Loucy (cell line): ENCODE measurements around the gene ETFA.

ENCODE experiments used
- CTCF ChIP-seq: fragments of 200-600 bp; sonication (generic); conservative IDR thresholded peaks from 2 replicates; pipeline ENCODE4 v1.5.1; 2014; ENCODE audit warnings: mild to moderate bottlenecking, antibody characterized with exemption, low read length
- EZH2phosphoT487 ChIP-seq: fragments of 200-600 bp; IDR thresholded peaks from 2 replicates; pipeline ENCODE4 v1.6.1; 2018; ENCODE audit warnings: antibody characterized with exemption, mild to moderate bottlenecking, moderate library complexity, borderline replicate concordance

- TF ChIP-seq CTCF (peak; percentile 53), EZH2phosphoT487 (no peak)
Observed at GRCh38 chr15:76333720-76334437, 22.6 kb upstream of the ETFA start.
